CMK (cell line): ENCODE measurements around the gene SPATA46.
"Not testable (repeated sequence)": the region's sequence is repeated elsewhere in the genome, so short reads cannot be mapped to it uniquely, and the experiment has no call there.

Experiments
- DNase-seq: peaks from one replicate; pipeline ENCODE4 v3.0.0-alpha.2; 2010; ENCODE audit warnings: low read depth

The SPATA46 gene

DNA sequence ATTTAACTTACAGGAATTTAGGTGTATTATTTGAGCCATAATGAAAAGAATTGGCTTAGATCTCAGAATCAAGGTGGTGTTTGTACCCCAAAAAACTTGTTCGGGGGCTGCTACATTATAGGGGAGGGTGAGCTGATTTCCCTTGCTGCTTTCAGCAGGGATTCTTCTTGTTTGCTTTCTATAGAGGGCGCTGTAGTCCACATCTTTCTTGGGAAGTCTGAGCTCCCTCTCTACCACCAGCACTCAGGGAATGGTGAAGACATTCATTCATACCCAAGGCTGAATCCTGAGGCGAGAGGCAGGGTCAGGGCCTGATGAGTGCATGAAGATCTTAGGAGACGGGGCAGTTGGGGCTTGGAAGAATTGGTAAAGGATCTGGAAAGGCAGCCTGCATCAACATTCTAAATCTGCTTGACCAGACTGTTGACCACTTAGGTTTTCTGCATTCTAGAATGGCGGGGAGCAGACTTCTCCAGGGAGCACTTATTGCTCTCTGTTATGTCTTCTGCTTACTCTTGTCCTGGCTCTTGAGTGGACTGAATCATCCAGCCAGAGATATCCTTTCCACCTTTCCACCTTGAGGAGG is 18.9 kb downstream of the SPATA46 start:
- DNase-seq, result no peak

DNA sequence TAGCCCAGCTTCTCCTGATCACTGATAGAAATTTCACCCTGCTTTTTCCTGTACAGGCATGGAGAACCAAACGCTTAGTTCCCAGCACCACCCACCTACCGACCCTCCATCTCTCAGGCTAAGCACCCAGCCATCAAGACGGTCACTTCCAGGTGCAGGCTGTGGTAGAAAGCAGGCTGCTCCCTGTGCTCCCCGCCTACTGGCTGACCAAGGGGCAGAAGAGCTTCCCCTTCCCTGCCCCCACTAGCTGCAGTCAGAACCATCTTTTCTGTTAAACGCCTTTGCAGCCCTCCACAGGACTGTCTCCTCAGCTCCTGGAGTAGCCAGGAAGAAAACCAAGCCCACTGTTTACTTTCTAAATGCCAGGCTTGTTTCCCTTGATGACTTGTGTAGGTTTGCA is 23.0 kb downstream of the SPATA46 start:
- DNase-seq, result no peak

GRCh38 chr1:162353078-162353477 is 23.6 kb downstream of the SPATA46 start:
- no peak for DNase-seq

GRCh38 chr1:162351874-162352273 is 24.8 kb downstream of the SPATA46 start:
- DNase-seq, result not testable (repeated sequence)

GRCh38 chr1:162351246-162351842 is 25.3 kb downstream of the SPATA46 start:
- DNase-seq, result no peak

- no peak for DNase-seq
Observed at GRCh38 chr1:162349635-162350330, 26.9 kb downstream of the SPATA46 start.

- no peak for DNase-seq
Observed at GRCh38 chr1:162347281-162347680, 29.4 kb downstream of the SPATA46 start.

DNA sequence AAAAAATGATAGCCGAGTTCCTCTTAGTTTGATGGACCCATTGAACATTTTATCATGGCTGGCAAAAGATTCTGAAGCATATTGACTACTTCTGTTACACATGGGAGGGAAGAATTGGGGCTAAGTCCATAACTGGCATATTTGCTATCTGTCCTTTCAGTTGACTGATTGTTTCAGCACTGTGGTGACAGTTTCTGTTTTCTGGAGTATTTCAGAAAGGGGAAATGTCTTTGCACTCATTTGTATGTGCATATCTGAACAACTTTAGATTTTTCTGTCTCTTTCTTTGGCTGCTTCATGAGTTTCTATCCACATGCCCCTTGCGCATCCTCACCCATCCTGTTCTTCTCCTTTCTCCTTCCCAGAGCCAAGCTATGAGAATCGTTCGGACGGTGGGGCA is 33.2 kb downstream of the SPATA46 start:
- no peak for DNase-seq

DNA sequence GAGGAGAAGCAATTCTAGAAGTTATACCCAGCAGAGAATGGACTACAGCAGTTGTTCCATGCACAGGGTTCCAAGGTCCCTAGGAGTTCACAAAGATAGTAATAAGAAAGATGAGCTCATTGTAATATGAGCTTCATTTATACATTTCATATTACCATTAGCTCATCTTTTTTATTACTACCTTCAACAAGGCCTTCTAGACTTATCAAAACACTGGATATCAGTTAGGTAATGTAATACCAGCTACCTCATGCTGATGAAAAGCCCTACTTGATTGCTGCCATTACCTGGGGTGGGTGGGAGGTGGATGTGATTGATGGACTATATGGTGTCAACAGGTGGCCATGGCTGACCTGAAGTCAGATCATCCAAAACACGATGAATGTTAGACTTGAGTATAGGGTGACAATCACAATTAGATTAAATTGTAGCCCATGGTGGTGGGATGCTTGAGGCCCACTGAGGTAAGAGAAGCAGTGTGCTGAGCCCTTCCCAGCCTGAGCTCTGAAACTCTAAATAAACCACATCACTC is 34.1 kb downstream of the SPATA46 start:
- no peak for DNase-seq

DNA sequence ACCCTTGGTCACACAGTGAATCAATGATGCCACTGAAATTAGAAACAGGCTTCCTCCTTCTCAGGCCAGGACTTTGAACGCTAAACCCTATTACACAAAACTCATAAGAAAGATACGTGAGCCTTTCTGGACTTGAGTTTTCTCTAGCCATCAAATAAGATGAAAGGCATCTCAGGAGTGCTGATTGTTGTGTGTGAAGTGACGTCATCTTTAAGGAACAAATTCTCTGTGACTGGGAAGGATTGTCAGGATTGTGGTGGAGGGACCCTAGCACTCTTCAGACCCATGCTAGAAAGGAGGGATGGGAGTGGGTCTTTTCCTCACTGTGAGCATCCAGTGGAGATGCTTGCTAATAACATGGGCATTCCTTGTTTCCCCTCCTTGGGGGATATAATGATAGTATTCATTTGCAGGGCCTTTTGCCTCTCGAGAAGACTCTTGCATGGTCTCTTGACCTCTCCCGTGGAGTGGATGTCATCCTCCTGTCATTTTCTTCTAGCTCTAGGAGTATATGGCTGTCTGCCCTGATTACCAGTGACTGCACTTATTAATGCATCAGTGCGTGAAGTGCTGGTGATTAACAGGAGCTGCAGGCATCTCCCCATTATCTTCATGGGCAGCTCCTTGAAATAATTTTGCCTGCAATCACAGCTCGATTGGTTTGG is 39.9 kb downstream of the SPATA46 start:
- no peak for DNase-seq

DNA sequence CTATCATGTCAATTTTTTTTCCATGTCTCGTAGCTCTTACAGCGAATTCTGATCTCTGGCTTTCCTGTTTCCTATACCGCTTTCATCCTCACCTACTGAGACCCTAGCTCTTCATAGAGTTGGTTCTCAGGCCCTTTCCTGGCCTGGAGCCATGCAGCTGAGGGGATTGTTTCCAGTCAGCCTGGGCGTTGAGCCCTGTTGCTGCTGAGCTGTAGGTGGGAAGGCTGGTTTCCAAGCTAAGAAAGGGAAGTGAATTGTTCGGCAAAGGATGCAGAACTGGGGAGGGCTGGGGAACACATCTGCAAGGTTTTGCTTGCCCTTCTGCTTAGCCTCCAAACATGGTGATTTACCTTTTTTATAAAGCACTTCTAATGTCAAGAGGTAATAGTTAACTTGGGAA is 41.5 kb downstream of the SPATA46 start:
- no peak for DNase-seq

DNA sequence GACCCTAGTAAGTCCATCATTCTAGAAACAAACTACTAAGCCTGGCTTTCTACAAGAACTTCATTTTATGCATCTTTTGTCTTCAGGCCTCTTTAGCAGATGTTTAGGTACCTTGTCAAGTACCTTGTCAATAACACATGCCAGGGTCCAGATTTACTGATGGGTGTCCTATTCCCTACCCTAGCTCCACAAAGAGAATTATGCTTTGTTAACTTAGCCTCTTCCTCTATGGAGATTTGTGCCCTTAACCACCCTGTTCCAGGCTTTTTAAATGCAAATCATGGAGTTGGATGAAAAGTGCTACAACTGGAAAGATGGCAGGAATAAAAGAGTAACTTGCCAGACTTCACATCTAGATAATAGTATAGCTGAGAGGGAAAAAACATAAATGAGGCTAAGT is 42.7 kb downstream of the SPATA46 start:
- DNase-seq, result no peak

- DNase-seq, result no peak
Observed at GRCh38 chr1:162329826-162330225, 46.8 kb downstream of the SPATA46 start.

- no peak for DNase-seq
Observed at GRCh38 chr1:162328512-162328911, 48.1 kb downstream of the SPATA46 start.

- DNase-seq, result no peak
Observed at GRCh38 chr1:162327788-162328165, 48.9 kb downstream of the SPATA46 start.

DNA sequence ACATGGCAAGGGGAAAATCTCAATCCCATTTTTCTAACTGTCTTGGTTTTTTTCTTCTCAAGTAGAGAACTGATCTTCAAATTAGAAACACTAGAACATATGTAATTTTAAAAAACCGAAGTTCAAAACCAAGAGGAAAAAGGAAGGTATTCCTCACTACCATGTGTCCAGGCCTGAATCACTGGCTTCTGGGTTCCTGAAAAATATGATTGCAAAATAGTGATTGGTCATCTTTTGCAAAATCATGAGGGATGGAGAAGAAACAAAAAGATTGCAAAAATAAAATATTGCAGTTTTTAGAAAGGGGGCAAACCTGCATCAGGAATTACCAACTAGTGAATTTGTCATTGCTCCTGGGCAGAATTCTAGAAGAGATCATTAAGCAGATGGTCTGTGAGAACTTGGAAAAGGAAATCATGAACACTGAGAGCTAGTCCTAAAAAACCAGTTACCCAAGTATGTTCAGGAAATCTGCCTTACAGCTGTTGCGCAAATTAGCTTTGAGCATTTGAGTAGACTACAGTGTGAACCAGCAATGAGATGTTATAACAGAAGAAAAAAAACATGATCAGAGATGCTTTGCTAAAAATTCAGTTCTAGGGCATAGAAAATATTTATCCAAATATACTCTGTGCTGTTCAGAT is 49.4 kb downstream of the SPATA46 start:
- DNase-seq, result no peak

- no peak for DNase-seq
Observed at GRCh38 chr1:162326559-162326958, 50.1 kb downstream of the SPATA46 start.

- no peak for DNase-seq
Observed at GRCh38 chr1:162324396-162324795, 52.3 kb downstream of the SPATA46 start.
